ENCODE results near the gene XPR1.

XPR1 gene

GRCh38 chr1:180923887-180924286, 292.1 kb downstream of the XPR1 start:
- no peak for DNase-seq
- in situ Hi-C loops (cut with HindIII; ENCODE audit: low pct_ligation_motif_present, low pct_unique_long_range_greater_than_20kb, low sequenced_read_pairs), result loop anchor here (25.0 kb wide), 1 partner anchor 238 kb away; no protein-coding TSS in a partner anchor

- DNase-seq, result no peak
- in situ Hi-C loops (cut with HindIII; ENCODE audit: low pct_ligation_motif_present, low pct_unique_long_range_greater_than_20kb, low sequenced_read_pairs), result loop anchor here (25.0 kb wide), 1 partner anchor 237 kb away; no protein-coding TSS in a partner anchor
These were observed 293.1 kb downstream of the XPR1 start for GRCh38 chr1:180924939-180925338.

GRCh38 chr1:180925471-180926051, 293.7 kb downstream of the XPR1 start:
- no peak for DNase-seq
- in situ Hi-C loops (cut with HindIII; ENCODE audit: low pct_ligation_motif_present, low pct_unique_long_range_greater_than_20kb, low sequenced_read_pairs), result no loop called here

- in situ Hi-C loops (cut with HindIII; ENCODE audit: low pct_ligation_motif_present, low pct_unique_long_range_greater_than_20kb, low sequenced_read_pairs), result no loop called here
- DNase-seq, result no peak
These were observed 294.6 kb downstream of the XPR1 start for GRCh38 chr1:180926164-180926981.

- in situ Hi-C loops (cut with HindIII; ENCODE audit: low pct_ligation_motif_present, low pct_unique_long_range_greater_than_20kb, low sequenced_read_pairs), result no loop called here
- no peak for DNase-seq
These were observed 295.5 kb downstream of the XPR1 start for GRCh38 chr1:180927348-180927747.

- in situ Hi-C loops (cut with HindIII; ENCODE audit: low pct_ligation_motif_present, low pct_unique_long_range_greater_than_20kb, low sequenced_read_pairs), result no loop called here
- DNase-seq, result no peak
These were observed 296.0 kb downstream of the XPR1 start for GRCh38 chr1:180927841-180928240.

- in situ Hi-C loops (cut with HindIII; ENCODE audit: low pct_ligation_motif_present, low pct_unique_long_range_greater_than_20kb, low sequenced_read_pairs), result no loop called here
- DNase-seq, result no peak
These were observed 296.8 kb downstream of the XPR1 start for GRCh38 chr1:180928331-180929230.

GRCh38 chr1:180929389-180929788, 297.6 kb downstream of the XPR1 start:
- in situ Hi-C loops (cut with HindIII; ENCODE audit: low pct_ligation_motif_present, low pct_unique_long_range_greater_than_20kb, low sequenced_read_pairs), result no loop called here

GRCh38 chr1:180930687-180931086, 298.9 kb downstream of the XPR1 start:
- DNase-seq, result no peak
- in situ Hi-C loops (cut with HindIII; ENCODE audit: low pct_ligation_motif_present, low pct_unique_long_range_greater_than_20kb, low sequenced_read_pairs), result no loop called here

More at GRCh38 chr1:180929389-180929788, 297.6 kb downstream of the XPR1 start:
- no peak for DNase-seq

- no peak for DNase-seq
- in situ Hi-C loops (cut with HindIII; ENCODE audit: low pct_ligation_motif_present, low pct_unique_long_range_greater_than_20kb, low sequenced_read_pairs), result no loop called here
These were observed 299.7 kb downstream of the XPR1 start for GRCh38 chr1:180931529-180931928.

GRCh38 chr1:180932378-180932777, 300.6 kb downstream of the XPR1 start:
- in situ Hi-C loops (cut with HindIII; ENCODE audit: low pct_ligation_motif_present, low pct_unique_long_range_greater_than_20kb, low sequenced_read_pairs), result no loop called here
- no peak for DNase-seq

- DNase-seq, result no peak
These were observed 301.3 kb downstream of the XPR1 start for GRCh38 chr1:180933141-180933540.

GRCh38 chr1:180934563-180934962, 302.7 kb downstream of the XPR1 start:
- no peak for DNase-seq
- in situ Hi-C loops (cut with HindIII; ENCODE audit: low pct_ligation_motif_present, low pct_unique_long_range_greater_than_20kb, low sequenced_read_pairs), result no loop called here

More at GRCh38 chr1:180933141-180933540, 301.3 kb downstream of the XPR1 start:
- in situ Hi-C loops (cut with HindIII; ENCODE audit: low pct_ligation_motif_present, low pct_unique_long_range_greater_than_20kb, low sequenced_read_pairs), result no loop called here

GRCh38 chr1:180935326-180936109, 303.7 kb downstream of the XPR1 start:
- no peak for DNase-seq
- in situ Hi-C loops (cut with HindIII; ENCODE audit: low pct_ligation_motif_present, low pct_unique_long_range_greater_than_20kb, low sequenced_read_pairs), result no loop called here

GRCh38 chr1:180936110-180937011, 304.5 kb downstream of the XPR1 start:
- DNase-seq, result no peak
- in situ Hi-C loops (cut with HindIII; ENCODE audit: low pct_ligation_motif_present, low pct_unique_long_range_greater_than_20kb, low sequenced_read_pairs), result no loop called here

GRCh38 chr1:180937012-180937372, 305.2 kb downstream of the XPR1 start:
- no peak for DNase-seq
- in situ Hi-C loops (cut with HindIII; ENCODE audit: low pct_ligation_motif_present, low pct_unique_long_range_greater_than_20kb, low sequenced_read_pairs), result no loop called here

- DNase-seq, result no peak
- in situ Hi-C loops (cut with HindIII; ENCODE audit: low pct_ligation_motif_present, low pct_unique_long_range_greater_than_20kb, low sequenced_read_pairs), result no loop called here
These were observed 305.9 kb downstream of the XPR1 start for GRCh38 chr1:180937624-180938225.
